WTC11 (cell line): ENCODE data around the gene PPARA. TPM values are rescaled to one million over a fixed set of nuclear protein-coding genes. Genes with fewer than 3 reads are reported as not detected.

Experiments used
- ATAC-seq: fragments of 200-7000 bp; cut with Tn5 transposase; 2 replicates; pipeline ENCODE4 v1.10.0; 2021; ENCODE audit warnings: mild to moderate bottlenecking, moderate library complexity
- CTCF ChIA-PET: fragments of 300-600 bp; sonication (Branson Sonifier 250); formaldehyde crosslinking; loops from one replicate; lab custom pipeline; 2021; ENCODE audit warnings: antibody characterized with exemption; lab: Charles Lee
- POLR2A ChIA-PET: fragments of 350-600 bp; sonication (Branson Sonifier 250); formaldehyde crosslinking; loops from one replicate; lab custom pipeline; 2021; ENCODE audit warnings: antibody characterized with exemption; lab: Charles Lee
- DNase-seq: peaks from one replicate; pipeline ENCODE4 v3.0.0; 2021; ENCODE audit warnings: low spot score
- H3K27ac Mint-ChIP-seq: 2 replicates; pipeline ENCODE4 v1.8.0; 2021; ENCODE audit warnings: mixed read lengths
- H3K27me3 Mint-ChIP-seq: 2 replicates; pipeline ENCODE4 v1.8.0; 2021; ENCODE audit warnings: low read depth, mild to moderate bottlenecking, moderate library complexity, mixed read lengths
- H3K36me3 Mint-ChIP-seq: 2 replicates; pipeline ENCODE4 v1.8.0; 2021; ENCODE audit warnings: mixed read lengths
- H3K4me1 Mint-ChIP-seq: 2 replicates; pipeline ENCODE4 v1.8.0; 2022; ENCODE audit warnings: mixed read lengths
- H3K4me3 Mint-ChIP-seq: 2 replicates; pipeline ENCODE4 v1.8.0; 2021; ENCODE audit warnings: mild to moderate bottlenecking, moderate library complexity, mixed read lengths
- H3K9me3 Mint-ChIP-seq: 2 replicates; pipeline ENCODE4 v1.8.0; 2021; ENCODE audit warnings: mixed read lengths
- CDX4 ChIP-seq: fragments of 250-450 bp; sonication (Bioruptor Pico); IDR thresholded peaks from 2 replicates; pipeline ENCODE4 v1.9.0; 2021; ENCODE audit warnings: moderate library complexity, mild to moderate bottlenecking, inconsistent platforms, borderline replicate concordance
- ESRRA ChIP-seq: sonication (generic); formaldehyde crosslinking; IDR thresholded peaks from 2 replicates; pipeline ENCODE4 v1.8.1; 2022; ENCODE audit warnings: mild to moderate bottlenecking, missing genetic modification reagents, borderline replicate concordance
- ETV6 ChIP-seq: sonication (generic); formaldehyde crosslinking; IDR thresholded peaks from 2 replicates; pipeline ENCODE4 v1.8.1; 2022; ENCODE audit warnings: mild to moderate bottlenecking, missing genetic modification reagents
- FOXJ3 ChIP-seq: sonication (generic); formaldehyde crosslinking; IDR thresholded peaks from 2 replicates; pipeline ENCODE4 v1.9.0; 2021; ENCODE audit warnings: missing genetic modification reagents, mild to moderate bottlenecking, borderline replicate concordance
- GTF2I ChIP-seq: fragments of 250-450 bp; sonication (Bioruptor Pico); conservative IDR thresholded peaks from 2 replicates; pipeline ENCODE4 v1.4.0; 2021; ENCODE audit warnings: mild to moderate bottlenecking
- NR2C2 ChIP-seq: sonication (generic); formaldehyde crosslinking; IDR thresholded peaks from 2 replicates; pipeline ENCODE4 v1.8.0; 2022; ENCODE audit warnings: mild to moderate bottlenecking, missing genetic modification reagents
- OVOL2 ChIP-seq: fragments of 250-450 bp; sonication (Bioruptor Pico); IDR thresholded peaks from 2 replicates; pipeline ENCODE4 v1.9.0; 2021; ENCODE audit warnings: mild to moderate bottlenecking, borderline replicate concordance
- SMAD4 ChIP-seq: sonication (generic); formaldehyde crosslinking; IDR thresholded peaks from 2 replicates; pipeline ENCODE4 v1.8.0; 2022; ENCODE audit warnings: mild to moderate bottlenecking, missing genetic modification reagents
- STAT6 ChIP-seq: sonication (generic); formaldehyde crosslinking; conservative IDR thresholded peaks from 2 replicates; pipeline ENCODE4 v1.8.1; 2023; ENCODE audit warnings: mild to moderate bottlenecking, low read depth, missing genetic modification reagents, moderate library complexity
- TEAD4 ChIP-seq: sonication (generic); formaldehyde crosslinking; IDR thresholded peaks from 2 replicates; pipeline ENCODE4 v1.8.0; 2022; ENCODE audit warnings: mild to moderate bottlenecking, missing genetic modification reagents
- ZNF416 ChIP-seq: fragments of 250-450 bp; sonication (Bioruptor Pico); IDR thresholded peaks from 2 replicates; pipeline ENCODE4 v1.9.0; 2021; ENCODE audit warnings: mild to moderate bottlenecking, inconsistent platforms
- ZNF425 ChIP-seq: fragments of 250-450 bp; sonication (Bioruptor Pico); conservative IDR thresholded peaks from 2 replicates; pipeline ENCODE4 v1.9.0; 2021; ENCODE audit warnings: mild to moderate bottlenecking
- ZNF532 ChIP-seq: fragments of 250-450 bp; sonication (Bioruptor Pico); IDR thresholded peaks from 2 replicates; pipeline ENCODE4 v1.9.0; 2021; ENCODE audit warnings: mild to moderate bottlenecking, borderline replicate concordance
- total RNA-seq: library from RNA; stranded (reverse); gene quantifications from 3 replicates; pipeline ENCODE4 v1.2.3, GENCODE V29; 2021
- TF ChIP-seq, protein P1 (sequence below): sonication (generic); formaldehyde crosslinking; IDR thresholded peaks from 2 replicates; pipeline ENCODE4 v1.8.1; 2023; ENCODE audit warnings: mild to moderate bottlenecking, moderate library complexity, missing genetic modification reagents
- TF ChIP-seq, protein P2 (sequence below): sonication (generic); formaldehyde crosslinking; IDR thresholded peaks from 2 replicates; pipeline ENCODE4 v1.8.0; 2022; ENCODE audit warnings: mild to moderate bottlenecking, missing genetic modification reagents
- TF ChIP-seq, protein P3 (sequence below): sonication (generic); formaldehyde crosslinking; IDR thresholded peaks from 2 replicates; pipeline ENCODE4 v1.8.1; 2023; ENCODE audit warnings: mild to moderate bottlenecking, missing genetic modification reagents
- TF ChIP-seq, protein P4 (sequence below): fragments of 200-600 bp; IDR thresholded peaks from 2 replicates; pipeline ENCODE4 v1.8.0; 2022; ENCODE audit warnings: antibody characterized with exemption

The PPARA gene
- total RNA-seq, 1 experiment from 2014 or later, result 9.3 TPM

GRCh38 chr22:46225631-46226030 is 75.3 kb downstream of the PPARA start:
- H3K27me3 Mint-ChIP-seq, result no peaks in the 10 kb centered on the region
- ATAC-seq (no peak), DNase-seq (no peak)
- H3K27ac Mint-ChIP-seq, result no peak overlapping the region; the same call in 1 of the 2 replicates
- H3K4me1 Mint-ChIP-seq, result peaks cover 3% of the 10 kb centered on the region
- no peak overlapping the region for H3K4me3 Mint-ChIP-seq
- H3K36me3 Mint-ChIP-seq, result peaks cover 3% of the 10 kb centered on the region; the same call in 1 of the 2 replicates
- TF ChIP-seq, protein P1, sequence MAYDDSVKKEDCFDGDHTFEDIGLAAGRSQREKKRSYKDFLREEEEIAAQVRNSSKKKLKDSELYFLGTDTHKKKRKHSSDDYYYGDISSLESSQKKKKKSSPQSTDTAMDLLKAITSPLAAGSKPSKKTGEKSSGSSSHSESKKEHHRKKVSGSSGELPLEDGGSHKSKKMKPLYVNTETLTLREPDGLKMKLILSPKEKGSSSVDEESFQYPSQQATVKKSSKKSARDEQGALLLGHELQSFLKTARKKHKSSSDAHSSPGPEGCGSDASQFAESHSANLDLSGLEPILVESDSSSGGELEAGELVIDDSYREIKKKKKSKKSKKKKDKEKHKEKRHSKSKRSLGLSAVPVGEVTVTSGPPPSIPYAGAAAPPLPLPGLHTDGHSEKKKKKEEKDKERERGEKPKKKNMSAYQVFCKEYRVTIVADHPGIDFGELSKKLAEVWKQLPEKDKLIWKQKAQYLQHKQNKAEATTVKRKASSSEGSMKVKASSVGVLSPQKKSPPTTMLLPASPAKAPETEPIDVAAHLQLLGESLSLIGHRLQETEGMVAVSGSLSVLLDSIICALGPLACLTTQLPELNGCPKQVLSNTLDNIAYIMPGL (CRISPR knock-in tag), result no peak
- TF ChIP-seq OVOL2 (CRISPR knock-in tag) (no peak), TEAD4 (CRISPR knock-in tag) (no peak), SMAD4 (CRISPR knock-in tag) (no peak), ESRRA (CRISPR knock-in tag) (no peak), FOXJ3 (CRISPR knock-in tag) (no peak), STAT6 (CRISPR knock-in tag) (no peak), ZNF416 (CRISPR knock-in tag) (no peak), ETV6 (CRISPR knock-in tag) (no peak), ZNF532 (CRISPR knock-in tag) (no peak), GTF2I (CRISPR knock-in tag) (no peak)
- TF ChIP-seq, protein P2, sequence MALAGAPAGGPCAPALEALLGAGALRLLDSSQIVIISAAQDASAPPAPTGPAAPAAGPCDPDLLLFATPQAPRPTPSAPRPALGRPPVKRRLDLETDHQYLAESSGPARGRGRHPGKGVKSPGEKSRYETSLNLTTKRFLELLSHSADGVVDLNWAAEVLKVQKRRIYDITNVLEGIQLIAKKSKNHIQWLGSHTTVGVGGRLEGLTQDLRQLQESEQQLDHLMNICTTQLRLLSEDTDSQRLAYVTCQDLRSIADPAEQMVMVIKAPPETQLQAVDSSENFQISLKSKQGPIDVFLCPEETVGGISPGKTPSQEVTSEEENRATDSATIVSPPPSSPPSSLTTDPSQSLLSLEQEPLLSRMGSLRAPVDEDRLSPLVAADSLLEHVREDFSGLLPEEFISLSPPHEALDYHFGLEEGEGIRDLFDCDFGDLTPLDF (CRISPR knock-in tag), result no peak
- TF ChIP-seq, protein P3, sequence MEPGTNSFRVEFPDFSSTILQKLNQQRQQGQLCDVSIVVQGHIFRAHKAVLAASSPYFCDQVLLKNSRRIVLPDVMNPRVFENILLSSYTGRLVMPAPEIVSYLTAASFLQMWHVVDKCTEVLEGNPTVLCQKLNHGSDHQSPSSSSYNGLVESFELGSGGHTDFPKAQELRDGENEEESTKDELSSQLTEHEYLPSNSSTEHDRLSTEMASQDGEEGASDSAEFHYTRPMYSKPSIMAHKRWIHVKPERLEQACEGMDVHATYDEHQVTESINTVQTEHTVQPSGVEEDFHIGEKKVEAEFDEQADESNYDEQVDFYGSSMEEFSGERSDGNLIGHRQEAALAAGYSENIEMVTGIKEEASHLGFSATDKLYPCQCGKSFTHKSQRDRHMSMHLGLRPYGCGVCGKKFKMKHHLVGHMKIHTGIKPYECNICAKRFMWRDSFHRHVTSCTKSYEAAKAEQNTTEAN (CRISPR knock-in tag), result no peak
- ChIA-PET POLR2A (no interaction called here), CTCF (no interaction called here)
- H3K9me3 Mint-ChIP-seq, result peaks cover 6% of the 10 kb centered on the region

GRCh38 chr22:46226577-46226976 is 76.3 kb downstream of the PPARA start:
- peaks cover 3% of the 10 kb centered on the region for H3K4me1 Mint-ChIP-seq
- H3K9me3 Mint-ChIP-seq, result peaks cover 6% of the 10 kb centered on the region
- ChIA-PET CTCF (no interaction called here), POLR2A (no interaction called here)
- H3K27me3 Mint-ChIP-seq, result no peaks in the 10 kb centered on the region
- no peak overlapping the region for H3K4me3 Mint-ChIP-seq
- no peak overlapping the region for H3K27ac Mint-ChIP-seq
- H3K36me3 Mint-ChIP-seq, result peaks cover 3% of the 10 kb centered on the region; the same call in 1 of the 2 replicates
- ATAC-seq (no peak), DNase-seq (no peak)
- TF ChIP-seq NR2C2 (CRISPR knock-in tag), result no peak
- TF ChIP-seq ZNF425 (CRISPR knock-in tag), result no peak
- TF ChIP-seq, protein P4, sequence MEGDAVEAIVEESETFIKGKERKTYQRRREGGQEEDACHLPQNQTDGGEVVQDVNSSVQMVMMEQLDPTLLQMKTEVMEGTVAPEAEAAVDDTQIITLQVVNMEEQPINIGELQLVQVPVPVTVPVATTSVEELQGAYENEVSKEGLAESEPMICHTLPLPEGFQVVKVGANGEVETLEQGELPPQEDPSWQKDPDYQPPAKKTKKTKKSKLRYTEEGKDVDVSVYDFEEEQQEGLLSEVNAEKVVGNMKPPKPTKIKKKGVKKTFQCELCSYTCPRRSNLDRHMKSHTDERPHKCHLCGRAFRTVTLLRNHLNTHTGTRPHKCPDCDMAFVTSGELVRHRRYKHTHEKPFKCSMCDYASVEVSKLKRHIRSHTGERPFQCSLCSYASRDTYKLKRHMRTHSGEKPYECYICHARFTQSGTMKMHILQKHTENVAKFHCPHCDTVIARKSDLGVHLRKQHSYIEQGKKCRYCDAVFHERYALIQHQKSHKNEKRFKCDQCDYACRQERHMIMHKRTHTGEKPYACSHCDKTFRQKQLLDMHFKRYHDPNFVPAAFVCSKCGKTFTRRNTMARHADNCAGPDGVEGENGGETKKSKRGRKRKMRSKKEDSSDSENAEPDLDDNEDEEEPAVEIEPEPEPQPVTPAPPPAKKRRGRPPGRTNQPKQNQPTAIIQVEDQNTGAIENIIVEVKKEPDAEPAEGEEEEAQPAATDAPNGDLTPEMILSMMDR, result no peak
- no peak for TF ChIP-seq CDX4 (CRISPR knock-in tag)
